ENCODE data around the gene ZP3. TPM values are rescaled to one million over a fixed set of nuclear protein-coding genes. Genes with fewer than 3 reads are reported as not detected.
A peak's percentile ranks its signal among the peaks of the same experiment; 100 is the strongest.
"Not testable (repeated sequence)": the region's sequence is repeated elsewhere in the genome, so short reads cannot be mapped to it uniquely, and the experiment has no call there.

The ZP3 gene
- total RNA-seq, 1 experiment from 2014 or later: 1.7 TPM

GRCh38 chr7:76428149-76428823 lies 3.5 kb downstream of the ZP3 start:
- Histone ChIP-seq H3K9me3 (no peaks in the 10 kb centered on the region), H3K27me3 (no peaks in the 10 kb centered on the region)

GRCh38 chr7:76428868-76429805 lies 4.4 kb downstream of the ZP3 start:
- peak; percentile 26 for DNase-seq
- H3K4me3 ChIP-seq: no peak overlapping the region

More at GRCh38 chr7:76428149-76428823, 3.5 kb downstream of the ZP3 start:
- Histone ChIP-seq H3K4me3 (no peak overlapping the region), H3K36me3 (no peaks in the 10 kb centered on the region)
- DNase-seq: no peak

GRCh38 chr7:76430211-76430610 lies 5.5 kb downstream of the ZP3 start:
- no peak for DNase-seq
- Histone ChIP-seq H3K9me3 (no peaks in the 10 kb centered on the region), H3K36me3 (no peaks in the 10 kb centered on the region), H3K27me3 (no peaks in the 10 kb centered on the region), H3K4me3 (no peak overlapping the region)

More at GRCh38 chr7:76428868-76429805, 4.4 kb downstream of the ZP3 start:
- no peaks in the 10 kb centered on the region for H3K27me3 ChIP-seq
- no peaks in the 10 kb centered on the region for H3K9me3 ChIP-seq
- H3K36me3 ChIP-seq: no peaks in the 10 kb centered on the region

GRCh38 chr7:76430836-76431235 lies 6.1 kb downstream of the ZP3 start:
- DNase-seq: no peak
- Histone ChIP-seq H3K9me3 (no peaks in the 10 kb centered on the region), H3K27me3 (no peaks in the 10 kb centered on the region), H3K4me3 (no peak overlapping the region), H3K36me3 (no peaks in the 10 kb centered on the region)

GRCh38 chr7:76437873-76438272 lies 13.1 kb downstream of the ZP3 start:
- not testable (repeated sequence) for H3K4me3 ChIP-seq, H3K27me3 ChIP-seq, H3K9me3 ChIP-seq, H3K36me3 ChIP-seq
- DNase-seq: peak; percentile 80

GRCh38 chr7:76439120-76439888 lies 14.6 kb downstream of the ZP3 start:
- not testable (repeated sequence) for H3K9me3 ChIP-seq, H3K4me3 ChIP-seq, H3K27me3 ChIP-seq, DNase-seq, H3K36me3 ChIP-seq

GRCh38 chr7:76440404-76440803 lies 15.7 kb downstream of the ZP3 start:
- not testable (repeated sequence) for H3K27me3 ChIP-seq, DNase-seq, H3K36me3 ChIP-seq, H3K9me3 ChIP-seq, H3K4me3 ChIP-seq

GRCh38 chr7:76441792-76442191 lies 17.0 kb downstream of the ZP3 start:
- H3K9me3 ChIP-seq, H3K36me3 ChIP-seq, DNase-seq, H3K4me3 ChIP-seq, H3K27me3 ChIP-seq: not testable (repeated sequence)

GRCh38 chr7:76442664-76443446 lies 18.1 kb downstream of the ZP3 start:
- not testable (repeated sequence) for H3K27me3 ChIP-seq, H3K36me3 ChIP-seq, DNase-seq, H3K4me3 ChIP-seq, H3K9me3 ChIP-seq

GRCh38 chr7:76443846-76444245 lies 19.1 kb downstream of the ZP3 start:
- H3K27me3 ChIP-seq: not testable (repeated sequence)

GRCh38 chr7:76445577-76446008 lies 20.8 kb downstream of the ZP3 start:
- H3K9me3 ChIP-seq, H3K27me3 ChIP-seq, H3K36me3 ChIP-seq, H3K4me3 ChIP-seq: not testable (repeated sequence)
- peak; percentile 30 for DNase-seq

More at GRCh38 chr7:76443846-76444245, 19.1 kb downstream of the ZP3 start:
- DNase-seq, H3K36me3 ChIP-seq, H3K9me3 ChIP-seq, H3K4me3 ChIP-seq: not testable (repeated sequence)

- H3K9me3 ChIP-seq, H3K36me3 ChIP-seq, DNase-seq, H3K4me3 ChIP-seq, H3K27me3 ChIP-seq: not testable (repeated sequence)
Measured at GRCh38 chr7:76457017-76457416, 32.3 kb downstream of the ZP3 start.

GRCh38 chr7:76458504-76458903 lies 33.8 kb downstream of the ZP3 start:
- DNase-seq: not testable (repeated sequence)

GRCh38 chr7:76460767-76461166 lies 36.0 kb downstream of the ZP3 start:
- H3K27me3 ChIP-seq, H3K36me3 ChIP-seq, H3K9me3 ChIP-seq, DNase-seq, H3K4me3 ChIP-seq: not testable (repeated sequence)

More at GRCh38 chr7:76458504-76458903, 33.8 kb downstream of the ZP3 start:
- not testable (repeated sequence) for H3K36me3 ChIP-seq, H3K9me3 ChIP-seq, H3K4me3 ChIP-seq, H3K27me3 ChIP-seq

GRCh38 chr7:76461464-76462101 lies 36.8 kb downstream of the ZP3 start, which contains the start of gene DTX2:
DTX2 (plus strand) TSS chr7:76461709; CDS start chr7:76480510, 18,801 bp downstream.
- not testable (repeated sequence) for H3K27me3 ChIP-seq, H3K36me3 ChIP-seq, H3K4me3 ChIP-seq, H3K9me3 ChIP-seq
- peak; percentile 3 for DNase-seq

Data from MG63 (cell line).